GM19452 (cell line): ENCODE results near the gene USP31.
A peak's percentile ranks its signal among the peaks of the same experiment; 100 is the strongest.

Source experiments
- ATAC-seq: cut with Tn5 transposase; IDR thresholded peaks from one replicate; pipeline ENCODE4 v1.9.1; 2021; ENCODE audit not compliant: unreplicated experiment

The USP31 gene

GRCh38 chr16:23025692-23026307, 123.5 kb downstream of the USP31 start:
- no peak for ATAC-seq

- ATAC-seq = no peak
Observed at GRCh38 chr16:23024044-23024443, 125.2 kb downstream of the USP31 start.

- no peak for ATAC-seq
Observed at GRCh38 chr16:23020084-23020483, 129.2 kb downstream of the USP31 start.

- ATAC-seq = no peak
Observed at GRCh38 chr16:23016368-23016767, 132.9 kb downstream of the USP31 start.

- ATAC-seq = peak; percentile 66
Observed at GRCh38 chr16:23015580-23015979, 133.7 kb downstream of the USP31 start.

GRCh38 chr16:23014592-23014991, 134.7 kb downstream of the USP31 start:
- no peak for ATAC-seq
